ENCODE results near the gene GRAMD1B.
"Not testable (repeated sequence)": the region's sequence is repeated elsewhere in the genome, so short reads cannot be mapped to it uniquely, and the experiment has no call there.

GRAMD1B gene

GRCh38 chr11:123652599-123652998 lies 222.5 kb downstream of the GRAMD1B start:
- no peak overlapping the region for H3K4me3 ChIP-seq (ENCODE audit: low read depth, low read length)
- DNase-seq (ENCODE audit: low read depth): no peak

GRCh38 chr11:123653483-123653826 lies 223.4 kb downstream of the GRAMD1B start:
- DNase-seq (ENCODE audit: low read depth): no peak
- H3K4me3 ChIP-seq (ENCODE audit: low read depth, low read length): peak overlapping the region; percentile 68

DNA sequence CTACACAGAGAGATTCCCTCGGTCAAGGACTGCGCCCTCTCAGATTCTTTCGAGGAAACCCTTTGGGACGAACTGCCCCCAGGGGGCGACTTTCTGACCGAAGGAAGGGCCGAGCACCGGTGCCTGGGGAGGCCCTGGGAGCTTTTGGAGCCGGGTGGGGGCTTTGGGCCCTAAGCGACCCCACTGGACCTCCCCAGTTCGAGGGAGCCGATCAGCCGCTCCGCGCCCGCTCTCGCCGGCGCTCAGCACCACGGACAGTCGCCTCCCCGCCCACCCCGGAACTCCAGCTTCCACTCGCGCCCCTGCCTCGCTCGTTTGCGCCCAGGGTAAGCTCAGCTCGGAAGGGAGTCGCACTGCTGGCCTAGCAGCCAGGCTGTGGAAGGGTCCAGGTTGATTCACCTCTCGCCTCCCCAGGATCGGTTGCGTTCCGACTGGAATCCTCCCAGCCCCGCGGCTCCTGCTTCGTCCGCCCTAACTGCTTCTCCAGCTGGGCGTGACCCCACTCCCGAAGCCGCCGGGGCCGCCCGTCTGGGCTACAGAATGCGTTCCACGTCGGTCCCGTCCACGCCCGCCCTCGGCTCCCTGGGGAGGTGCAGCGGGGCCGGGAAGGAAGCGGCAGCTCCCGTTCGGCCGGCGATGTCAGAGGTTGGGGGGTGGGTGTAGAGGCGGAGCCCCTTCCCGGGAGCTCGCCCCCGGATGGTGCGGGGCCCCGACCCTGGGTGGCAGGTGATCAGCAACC lies 223.9 kb downstream of the GRAMD1B start:
- DNase-seq (ENCODE audit: low read depth): no peak
- peak overlapping the region; percentile 68 for H3K4me3 ChIP-seq (ENCODE audit: low read depth, low read length)

- DNase-seq (ENCODE audit: low read depth): peak; percentile 26
- peak within 1 kb of the TSS; percentile 68 for H3K4me3 ChIP-seq (ENCODE audit: low read depth, low read length)
Measured at GRCh38 chr11:123654566-123655081, 224.6 kb downstream of the GRAMD1B start, which contains the start of gene SCN3B. Gene SCN3B (minus strand): TSS chr11:123654624. CDS start chr11:123653801, 823 bp downstream.

DNA sequence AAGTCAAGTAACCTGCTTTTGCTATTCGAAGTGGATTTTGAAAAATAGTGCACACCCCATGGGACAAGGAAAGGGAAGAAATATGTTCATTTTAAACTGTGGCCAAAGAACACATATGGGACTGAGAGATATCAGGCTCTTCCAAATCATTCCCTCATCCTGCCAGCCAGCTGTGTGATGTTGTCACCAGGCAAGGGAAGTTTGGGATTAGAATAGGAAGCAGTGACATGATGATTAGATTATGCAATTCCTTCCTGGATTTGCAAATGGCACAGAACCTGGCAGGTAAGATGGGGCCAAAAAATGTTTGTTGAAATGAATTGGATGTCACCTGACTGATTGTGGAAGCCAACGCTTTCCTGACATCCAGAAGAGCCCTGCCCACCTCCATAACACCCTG lies 229.2 kb downstream of the GRAMD1B start:
- DNase-seq (ENCODE audit: low read depth): no peak

DNA sequence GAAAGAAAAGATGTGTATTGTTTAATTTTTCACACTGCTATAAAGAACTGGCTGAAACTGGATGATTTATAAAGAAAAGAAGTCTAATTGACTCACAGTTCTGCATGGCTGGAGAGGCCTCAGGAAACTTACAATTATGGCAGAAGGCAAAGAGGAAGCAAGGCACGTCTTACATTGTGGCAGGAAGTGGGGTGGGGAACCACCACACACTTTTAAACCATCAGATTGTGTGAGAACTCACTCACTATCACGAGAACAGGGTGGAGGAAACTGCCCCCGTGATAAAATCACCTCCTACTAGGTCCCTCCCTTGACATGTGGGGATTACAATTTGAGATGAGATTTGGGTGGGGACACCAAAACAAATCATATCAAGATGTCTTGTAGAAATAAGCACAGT lies 229.9 kb downstream of the GRAMD1B start:
- not testable (repeated sequence) for H3K4me3 ChIP-seq (ENCODE audit: low read depth, low read length); DNase-seq (ENCODE audit: low read depth)

More for the DNA sequence above, 229.2 kb downstream of the GRAMD1B start:
- no peak overlapping the region for H3K4me3 ChIP-seq (ENCODE audit: low read depth, low read length)

- DNase-seq (ENCODE audit: low read depth): no peak
- no peak overlapping the region for H3K4me3 ChIP-seq (ENCODE audit: low read depth, low read length)
Measured at GRCh38 chr11:123665306-123665705, 235.2 kb downstream of the GRAMD1B start.

- H3K4me3 ChIP-seq (ENCODE audit: low read depth, low read length): no peak overlapping the region
- DNase-seq (ENCODE audit: low read depth): no peak
Measured at GRCh38 chr11:123670081-123670480, 240.0 kb downstream of the GRAMD1B start.

GRCh38 chr11:123671534-123671933 lies 241.5 kb downstream of the GRAMD1B start:
- no peak overlapping the region for H3K4me3 ChIP-seq (ENCODE audit: low read depth, low read length)
- no peak for DNase-seq (ENCODE audit: low read depth)

DNA sequence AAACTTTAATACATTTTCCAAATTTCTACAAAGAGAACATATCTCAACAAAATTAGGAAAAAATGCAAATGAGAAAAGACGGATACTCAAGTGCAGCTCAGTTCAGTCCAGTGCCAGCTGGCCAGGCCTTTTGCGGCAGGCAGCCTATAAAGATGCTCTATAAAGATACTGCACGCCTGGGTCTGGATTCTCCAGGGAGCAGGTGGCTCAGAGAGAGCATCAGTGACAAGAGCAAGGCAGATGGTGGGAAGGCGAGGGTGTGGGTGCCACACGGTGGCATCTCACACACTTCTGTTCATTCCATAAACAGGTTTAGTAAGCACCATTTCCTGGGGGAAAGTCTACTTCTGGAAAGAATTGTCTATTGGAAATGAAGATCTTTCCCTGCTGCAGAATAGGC lies 242.5 kb downstream of the GRAMD1B start:
- DNase-seq (ENCODE audit: low read depth): no peak
- H3K4me3 ChIP-seq (ENCODE audit: low read depth, low read length): no peak overlapping the region

- no peak overlapping the region for H3K4me3 ChIP-seq (ENCODE audit: low read depth, low read length)
- no peak for DNase-seq (ENCODE audit: low read depth)
Measured at GRCh38 chr11:123674297-123674696, 244.2 kb downstream of the GRAMD1B start.
